GM11168 (cell line): ENCODE data around the gene GK.
"Not testable (repeated sequence)": the region's sequence is repeated elsewhere in the genome, so short reads cannot be mapped to it uniquely, and the experiment has no call there.

Experiments used
- in situ Hi-C: fragments of 300-500 bp; cut with MboI; formaldehyde crosslinking; loops from one replicate; pipeline ENCODE4 v1.12.0; 2022; ENCODE audit warnings: low sequenced_read_pairs; ENCODE audit not compliant: unreplicated experiment

GK gene

GRCh38 chrX:30652527-30653414, 452 bp upstream of the GK start:
- in situ Hi-C loops = no loop called here

GRCh38 chrX:30654386-30654785, 1.2 kb downstream of the GK start:
- in situ Hi-C loops = not testable (repeated sequence)

- in situ Hi-C loops = no loop called here
Observed at GRCh38 chrX:30654989-30655607, 1.9 kb downstream of the GK start.

- in situ Hi-C loops = no loop called here
Observed at GRCh38 chrX:30655991-30656390, 2.8 kb downstream of the GK start.

- in situ Hi-C loops = no loop called here
Observed at GRCh38 chrX:30657196-30658161, 4.3 kb downstream of the GK start.

- in situ Hi-C loops = no loop called here
Observed at GRCh38 chrX:30659421-30659820, 6.2 kb downstream of the GK start.

- in situ Hi-C loops = no loop called here
Observed at GRCh38 chrX:30661228-30661627, 8.0 kb downstream of the GK start.

- in situ Hi-C loops = no loop called here
Observed at GRCh38 chrX:30663322-30663721, 10.1 kb downstream of the GK start.

- in situ Hi-C loops = no loop called here
Observed at GRCh38 chrX:30665471-30665870, 12.2 kb downstream of the GK start.

- in situ Hi-C loops = no loop called here
Observed at GRCh38 chrX:30666094-30666493, 12.9 kb downstream of the GK start.

- in situ Hi-C loops = no loop called here
Observed at GRCh38 chrX:30668581-30668980, 15.4 kb downstream of the GK start.

GRCh38 chrX:30671189-30671588, 18.0 kb downstream of the GK start:
- in situ Hi-C loops = not testable (repeated sequence)

GRCh38 chrX:30673127-30673796, 20.0 kb downstream of the GK start:
- in situ Hi-C loops = no loop called here

- in situ Hi-C loops = no loop called here
Observed at GRCh38 chrX:30673884-30674598, 20.8 kb downstream of the GK start.

GRCh38 chrX:30674799-30675198, 21.6 kb downstream of the GK start:
- in situ Hi-C loops = no loop called here

GRCh38 chrX:30679369-30679768, 26.1 kb downstream of the GK start:
- in situ Hi-C loops = no loop called here

GRCh38 chrX:30680618-30681017, 27.4 kb downstream of the GK start:
- in situ Hi-C loops = no loop called here

- in situ Hi-C loops = no loop called here
Observed at GRCh38 chrX:30688641-30689040, 35.4 kb downstream of the GK start.

- in situ Hi-C loops = no loop called here
Observed at GRCh38 chrX:30689116-30689515, 35.9 kb downstream of the GK start.
